ENCODE measurements around the gene ERCC2. TPM values are rescaled to one million over a fixed set of nuclear protein-coding genes. Genes with fewer than 3 reads are reported as not detected.

ERCC2 gene
- total RNA-seq, 1 donor from 2014 or later: 3.9 TPM

- no peak for FAIRE-seq
- H3K27me3 ChIP-seq (ENCODE audit: control insufficient read depth, insufficient read depth, low read length): no peaks in the 10 kb centered on the region
- TF ChIP-seq CTCF (IDR thresholded peaks at IDR 0.05; ENCODE audit: insufficient read depth, low read length, severe bottlenecking): no peak
- peak; percentile 44 for DNase-seq (ENCODE audit: low read depth)
- H3K36me3 ChIP-seq (ENCODE audit: control insufficient read depth, insufficient read depth, low read length): peaks cover 7% of the 10 kb centered on the region
- H3K4me3 ChIP-seq (ENCODE audit: low read depth, low read length): no peak overlapping the region
Observed at GRCh38 chr19:45376045-45376724, 5.8 kb upstream of the ERCC2 start.

GRCh38 chr19:45368737-45369340 lies 1.5 kb downstream of the ERCC2 start:
- no peak overlapping the region for H3K4me3 ChIP-seq (ENCODE audit: low read depth, low read length)
- peaks cover 5% of the 10 kb centered on the region for H3K36me3 ChIP-seq (ENCODE audit: control insufficient read depth, insufficient read depth, low read length)
- DNase-seq (ENCODE audit: low read depth) (no peak), FAIRE-seq (no peak)
- no peak for TF ChIP-seq CTCF (IDR thresholded peaks at IDR 0.05; ENCODE audit: insufficient read depth, low read length, severe bottlenecking)
- no peaks in the 10 kb centered on the region for H3K27me3 ChIP-seq (ENCODE audit: control insufficient read depth, insufficient read depth, low read length)

GRCh38 chr19:45368127-45368526 lies 2.2 kb downstream of the ERCC2 start:
- no peaks in the 10 kb centered on the region for H3K27me3 ChIP-seq (ENCODE audit: control insufficient read depth, insufficient read depth, low read length)
- no peak for TF ChIP-seq CTCF (IDR thresholded peaks at IDR 0.05; ENCODE audit: insufficient read depth, low read length, severe bottlenecking)
- FAIRE-seq (no peak), DNase-seq (ENCODE audit: low read depth) (no peak)
- H3K4me3 ChIP-seq (ENCODE audit: low read depth, low read length): no peak overlapping the region
- H3K36me3 ChIP-seq (ENCODE audit: control insufficient read depth, insufficient read depth, low read length): peaks cover 6% of the 10 kb centered on the region

- FAIRE-seq: no peak
Observed at GRCh38 chr19:45364696-45365095, 5.7 kb downstream of the ERCC2 start.

GRCh38 chr19:45363861-45364459 lies 6.4 kb downstream of the ERCC2 start:
- TF ChIP-seq CTCF (IDR thresholded peaks at IDR 0.05; ENCODE audit: insufficient read depth, low read length, severe bottlenecking): no peak
- H3K36me3 ChIP-seq (ENCODE audit: control insufficient read depth, insufficient read depth, low read length): peaks cover 16% of the 10 kb centered on the region
- FAIRE-seq: no peak
- DNase-seq (ENCODE audit: low read depth): no peak
- no peaks in the 10 kb centered on the region for H3K27me3 ChIP-seq (ENCODE audit: control insufficient read depth, insufficient read depth, low read length)
- H3K4me3 ChIP-seq (ENCODE audit: low read depth, low read length): no peak overlapping the region

More at GRCh38 chr19:45364696-45365095, 5.7 kb downstream of the ERCC2 start:
- H3K36me3 ChIP-seq (ENCODE audit: control insufficient read depth, insufficient read depth, low read length): peaks cover 14% of the 10 kb centered on the region
- DNase-seq (ENCODE audit: low read depth): no peak
- H3K4me3 ChIP-seq (ENCODE audit: low read depth, low read length): no peak overlapping the region
- no peak for TF ChIP-seq CTCF (IDR thresholded peaks at IDR 0.05; ENCODE audit: insufficient read depth, low read length, severe bottlenecking)
- H3K27me3 ChIP-seq (ENCODE audit: control insufficient read depth, insufficient read depth, low read length): no peaks in the 10 kb centered on the region
